SK-N-SH (cell line): Measurements from ENCODE around the gene GSK3B.

ENCODE experiments used
- CHD2 ChIP-seq: fragments of 150-350 bp; IDR thresholded peaks from 2 replicates; pipeline ENCODE4 v1.6.1; 2018; ENCODE audit warnings: low read length; ENCODE audit not compliant: partially characterized antibody
- CTCF ChIP-seq: fragments of 200-600 bp; sonication (generic); IDR thresholded peaks from 2 replicates; pipeline ENCODE4 v1.6.1; 2017; ENCODE audit warnings: antibody characterized with exemption, mild to moderate bottlenecking, moderate library complexity
- EP300 ChIP-seq, 2 experiments: IDR thresholded peaks; 2 replicates each; pipeline versions ENCODE4 v1.4.0 to v1.6.1; 2012; ENCODE audit warnings: borderline replicate concordance in 1 of 2, low read depth in 1 of 2, low read length in 1 of 2
- EZH2phosphoT487 ChIP-seq: fragments of 200-600 bp; sonication (generic); IDR thresholded peaks from 2 replicates; pipeline ENCODE4 v1.6.1; 2017; ENCODE audit warnings: low read depth, mixed run types, mild to moderate bottlenecking, antibody characterized with exemption, moderate library complexity, borderline replicate concordance
- GATA2 ChIP-seq: sonication (generic); formaldehyde crosslinking; IDR thresholded peaks from 2 replicates; pipeline ENCODE4 v1.5.0; 2020; ENCODE audit warnings: mild to moderate bottlenecking, missing genetic modification reagents
- MAX ChIP-seq: IDR thresholded peaks from 2 replicates; pipeline ENCODE4 v1.4.0; 2012; ENCODE audit warnings: low read depth
- PBX3 ChIP-seq: IDR thresholded peaks from 2 replicates; pipeline ENCODE4; 2012
- POLR2AphosphoS5 ChIP-seq: IDR thresholded peaks from 2 replicates; pipeline ENCODE4 v1.6.1; 2012; ENCODE audit warnings: low read depth, low read length
- RAD21 ChIP-seq: IDR thresholded peaks from 2 replicates; pipeline ENCODE4 v1.6.1; 2012; ENCODE audit warnings: mild to moderate bottlenecking, low read length
- RFX5 ChIP-seq: IDR thresholded peaks from 2 replicates; pipeline ENCODE4 v1.6.1; 2012; ENCODE audit warnings: mild to moderate bottlenecking, improper control_type of control experiment, low read length
- RXRA ChIP-seq: IDR thresholded peaks from 2 replicates; pipeline ENCODE4 v1.4.0; 2012; ENCODE audit warnings: low read depth, mild to moderate bottlenecking, borderline replicate concordance
- TAF1 ChIP-seq: IDR thresholded peaks from 2 replicates; pipeline ENCODE4 v1.6.1; 2012; ENCODE audit warnings: low read depth, mild to moderate bottlenecking, low read length, moderate library complexity, borderline replicate concordance
- TEAD4 ChIP-seq: IDR thresholded peaks from 2 replicates; pipeline ENCODE4 v1.4.0; 2012; ENCODE audit warnings: mild to moderate bottlenecking, borderline replicate concordance; ENCODE audit not compliant: insufficient read depth
- YY1 ChIP-seq: IDR thresholded peaks from 2 replicates; pipeline ENCODE4 v1.4.0; 2012; ENCODE audit warnings: low read depth, mild to moderate bottlenecking

GRCh38 chr3:119782460-119782859 is 311.8 kb downstream of the GSK3B start:
- TF ChIP-seq TAF1 = no peak
- no peak for TF ChIP-seq RAD21
- TF ChIP-seq MAX = no peak
- no peak for TF ChIP-seq CHD2
- no peak for TF ChIP-seq CTCF
- TF ChIP-seq YY1 = no peak
- TF ChIP-seq PBX3 = no peak
- TF ChIP-seq GATA2 = no peak
- no peak for TF ChIP-seq POLR2AphosphoS5
- no peak for TF ChIP-seq RFX5
- TF ChIP-seq EP300 (IDR thresholded peaks at IDR 0.05; ENCODE audit: borderline replicate concordance in 1 of 2, low read depth in 1 of 2, low read length in 1 of 2) = no peak
- TF ChIP-seq TEAD4 = no peak
- no peak for TF ChIP-seq EZH2phosphoT487
- TF ChIP-seq RXRA = no peak
